Calu3 (cell line): ENCODE data around the gene ACVR1B. TPM values are rescaled to one million over a fixed set of nuclear protein-coding genes. Genes with fewer than 3 reads are reported as not detected.

Source experiments
- BruUV-seq: library from RNA; stranded (reverse); fragments of 400-500 nt; replicated peaks from 2 replicates; lab custom pipeline; 2021; lab: Mats Ljungman, UMichigan
- CTCF ChIA-PET: fragments of 300-600 bp; sonication (Branson Sonifier 250); formaldehyde crosslinking; loops from one replicate; lab custom pipeline; 2022; ENCODE audit warnings: antibody characterized with exemption; lab: Charles Lee
- DNase-seq: peaks from one replicate; pipeline ENCODE4 v3.0.0; 2022
- H3K27ac Mint-ChIP-seq: one replicate; pipeline ENCODE4 v1.8.0; 2022; ENCODE audit warnings: mixed read lengths; ENCODE audit not compliant: unreplicated experiment
- H3K27me3 Mint-ChIP-seq: one replicate; pipeline ENCODE4 v1.8.0; 2022; ENCODE audit warnings: mixed read lengths; ENCODE audit not compliant: unreplicated experiment
- H3K36me3 Mint-ChIP-seq: one replicate; pipeline ENCODE4 v1.8.0; 2022; ENCODE audit warnings: mild to moderate bottlenecking, moderate library complexity, mixed read lengths; ENCODE audit not compliant: insufficient read depth, unreplicated experiment
- H3K4me1 Mint-ChIP-seq: one replicate; pipeline ENCODE4 v1.8.0; 2022; ENCODE audit warnings: mild to moderate bottlenecking, low read depth, mixed read lengths; ENCODE audit not compliant: unreplicated experiment
- H3K4me3 Mint-ChIP-seq: one replicate; pipeline ENCODE4 v1.8.0; 2022; ENCODE audit warnings: mild to moderate bottlenecking, low read depth, moderate library complexity, mixed read lengths; ENCODE audit not compliant: unreplicated experiment
- H3K9me3 Mint-ChIP-seq: one replicate; pipeline ENCODE4 v1.8.0; 2022; ENCODE audit warnings: low read depth, mixed read lengths; ENCODE audit not compliant: unreplicated experiment
- intact Hi-C: fragments of 100-400 bp; cut with micrococcal nuclease; formaldehyde crosslinking; loops from one replicate; pipeline ENCODE4 v1.10.0; 2022; ENCODE audit not compliant: unreplicated experiment
- total RNA-seq: library from RNA; stranded (reverse); gene quantifications from 2 replicates; pipeline ENCODE4 v1.2.3, GENCODE V29; 2022
- TF ChIP-seq, protein P1 (sequence below): fragments of 200-600 bp; IDR thresholded peaks from one replicate; pipeline ENCODE4 v1.8.0; 2022; ENCODE audit warnings: antibody characterized with exemption; ENCODE audit not compliant: unreplicated experiment

ACVR1B gene
- total RNA-seq, 1 experiment from 2014 or later = 16.3 TPM

DNA sequence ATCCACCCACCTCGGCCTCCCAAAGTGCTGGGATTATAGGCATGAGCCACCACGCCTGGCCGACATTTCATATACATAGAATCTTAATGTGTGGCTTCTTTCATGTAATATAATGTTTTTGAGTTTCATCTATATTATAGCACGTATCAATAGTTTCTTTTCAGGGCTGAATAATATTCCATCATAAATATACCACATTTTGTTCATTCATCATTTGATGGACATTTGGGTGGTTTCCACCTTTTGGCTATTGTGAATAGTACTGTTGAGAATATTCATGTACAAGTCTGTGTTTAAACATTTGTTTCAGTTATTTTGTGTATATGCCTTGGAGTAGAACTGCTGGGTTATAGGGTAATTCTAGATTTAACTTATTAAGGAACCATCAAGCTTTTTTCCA lies 12.0 kb downstream of the ACVR1B start:
- Mint-ChIP-seq H3K36me3 (peaks cover 11% of the 10 kb centered on the region), H3K4me3 (no peak overlapping the region), H3K27me3 (no peaks in the 10 kb centered on the region), H3K27ac (no peak overlapping the region), H3K9me3 (peaks cover 5% of the 10 kb centered on the region), H3K4me1 (peaks cover 36% of the 10 kb centered on the region)
- TF ChIP-seq, protein P1, sequence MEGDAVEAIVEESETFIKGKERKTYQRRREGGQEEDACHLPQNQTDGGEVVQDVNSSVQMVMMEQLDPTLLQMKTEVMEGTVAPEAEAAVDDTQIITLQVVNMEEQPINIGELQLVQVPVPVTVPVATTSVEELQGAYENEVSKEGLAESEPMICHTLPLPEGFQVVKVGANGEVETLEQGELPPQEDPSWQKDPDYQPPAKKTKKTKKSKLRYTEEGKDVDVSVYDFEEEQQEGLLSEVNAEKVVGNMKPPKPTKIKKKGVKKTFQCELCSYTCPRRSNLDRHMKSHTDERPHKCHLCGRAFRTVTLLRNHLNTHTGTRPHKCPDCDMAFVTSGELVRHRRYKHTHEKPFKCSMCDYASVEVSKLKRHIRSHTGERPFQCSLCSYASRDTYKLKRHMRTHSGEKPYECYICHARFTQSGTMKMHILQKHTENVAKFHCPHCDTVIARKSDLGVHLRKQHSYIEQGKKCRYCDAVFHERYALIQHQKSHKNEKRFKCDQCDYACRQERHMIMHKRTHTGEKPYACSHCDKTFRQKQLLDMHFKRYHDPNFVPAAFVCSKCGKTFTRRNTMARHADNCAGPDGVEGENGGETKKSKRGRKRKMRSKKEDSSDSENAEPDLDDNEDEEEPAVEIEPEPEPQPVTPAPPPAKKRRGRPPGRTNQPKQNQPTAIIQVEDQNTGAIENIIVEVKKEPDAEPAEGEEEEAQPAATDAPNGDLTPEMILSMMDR = no peak
- no TSS peak for BruUV-seq
- CTCF ChIA-PET = no interaction called here
- DNase-seq = no peak
- intact Hi-C loops = no loop called here

DNA sequence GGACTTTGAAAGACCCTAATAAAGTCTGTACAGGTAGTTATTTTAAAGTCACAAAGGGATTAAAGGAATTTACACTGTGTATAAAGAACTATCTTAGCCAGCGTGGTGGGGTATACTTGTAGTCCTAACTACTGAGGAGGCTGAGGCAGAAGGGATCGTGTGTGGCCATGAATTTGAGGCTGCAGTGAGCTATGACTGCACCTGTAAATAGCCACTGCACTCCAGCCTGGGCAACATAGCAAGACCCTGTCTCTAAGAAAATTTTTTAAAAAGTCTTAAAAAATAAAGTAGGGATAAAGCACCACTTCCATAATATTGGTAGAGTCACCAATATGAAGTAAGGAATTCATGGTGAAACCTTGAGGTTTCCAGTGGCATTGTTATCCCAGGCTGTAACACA lies 18.1 kb downstream of the ACVR1B start:
- TF ChIP-seq, protein P1 = no peak
- H3K4me1 Mint-ChIP-seq = peaks cover 49% of the 10 kb centered on the region
- H3K4me3 Mint-ChIP-seq = no peak overlapping the region

DNA sequence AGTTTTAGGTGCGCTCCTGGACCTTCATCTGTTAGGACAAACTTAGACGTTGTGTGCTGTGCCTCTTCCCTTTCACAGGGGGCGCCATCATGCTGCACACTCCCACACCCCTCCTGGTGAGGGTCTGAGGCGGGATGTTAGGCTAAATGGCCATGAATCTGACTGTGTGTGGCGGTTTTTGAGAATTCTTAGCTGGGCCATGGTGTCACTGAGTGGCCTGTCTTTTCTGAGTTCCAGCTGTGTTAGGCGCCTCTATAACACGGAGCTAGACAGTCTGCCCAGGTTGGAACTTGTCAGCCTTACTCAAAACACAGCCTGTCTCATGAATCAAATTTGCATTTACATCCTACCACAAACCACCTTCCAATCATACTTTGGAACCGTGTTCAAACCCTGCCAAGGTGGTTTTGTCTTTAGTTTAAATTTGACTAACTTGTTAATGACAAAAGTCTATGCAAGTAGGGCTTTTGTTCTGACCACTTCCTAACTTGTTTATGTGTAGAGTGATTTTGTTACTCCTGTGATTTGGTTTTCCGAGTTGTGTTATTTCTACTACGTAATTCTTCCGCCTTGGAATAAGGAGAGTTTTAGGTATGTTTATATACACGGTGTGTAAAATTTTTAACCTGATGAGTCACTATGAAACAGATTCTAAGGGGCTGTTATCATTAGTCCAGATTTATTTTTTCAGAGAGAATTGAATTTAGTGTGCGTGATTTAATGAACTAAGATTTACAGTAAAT lies 19.6 kb downstream of the ACVR1B start:
- DNase-seq = peak; percentile 41
- BruUV-seq = no TSS peak
- H3K4me3 Mint-ChIP-seq = peak overlapping the region; percentile 52
- no peaks in the 10 kb centered on the region for H3K27me3 Mint-ChIP-seq
- peak overlapping the region; percentile 82 for H3K27ac Mint-ChIP-seq
- peaks cover 58% of the 10 kb centered on the region for H3K4me1 Mint-ChIP-seq
- intact Hi-C loops = no loop called here
- no peaks in the 10 kb centered on the region for H3K9me3 Mint-ChIP-seq
- CTCF ChIA-PET = interaction anchor here (0.6 to 2.0 kb wide), 2 partner anchors 10 to 52 kb away, joined by 3 to 12 read pairs; no protein-coding TSS in a partner anchor
- H3K36me3 Mint-ChIP-seq = peaks cover 12% of the 10 kb centered on the region
- TF ChIP-seq, protein P1 = peak; percentile 70

More for the DNA sequence above, 18.1 kb downstream of the ACVR1B start:
- BruUV-seq = no TSS peak
- CTCF ChIA-PET = no interaction called here
- no peak for DNase-seq
- intact Hi-C loops = no loop called here
- Mint-ChIP-seq H3K36me3 (peaks cover 10% of the 10 kb centered on the region), H3K27ac (no peak overlapping the region), H3K27me3 (no peaks in the 10 kb centered on the region), H3K9me3 (peaks cover 5% of the 10 kb centered on the region)

DNA sequence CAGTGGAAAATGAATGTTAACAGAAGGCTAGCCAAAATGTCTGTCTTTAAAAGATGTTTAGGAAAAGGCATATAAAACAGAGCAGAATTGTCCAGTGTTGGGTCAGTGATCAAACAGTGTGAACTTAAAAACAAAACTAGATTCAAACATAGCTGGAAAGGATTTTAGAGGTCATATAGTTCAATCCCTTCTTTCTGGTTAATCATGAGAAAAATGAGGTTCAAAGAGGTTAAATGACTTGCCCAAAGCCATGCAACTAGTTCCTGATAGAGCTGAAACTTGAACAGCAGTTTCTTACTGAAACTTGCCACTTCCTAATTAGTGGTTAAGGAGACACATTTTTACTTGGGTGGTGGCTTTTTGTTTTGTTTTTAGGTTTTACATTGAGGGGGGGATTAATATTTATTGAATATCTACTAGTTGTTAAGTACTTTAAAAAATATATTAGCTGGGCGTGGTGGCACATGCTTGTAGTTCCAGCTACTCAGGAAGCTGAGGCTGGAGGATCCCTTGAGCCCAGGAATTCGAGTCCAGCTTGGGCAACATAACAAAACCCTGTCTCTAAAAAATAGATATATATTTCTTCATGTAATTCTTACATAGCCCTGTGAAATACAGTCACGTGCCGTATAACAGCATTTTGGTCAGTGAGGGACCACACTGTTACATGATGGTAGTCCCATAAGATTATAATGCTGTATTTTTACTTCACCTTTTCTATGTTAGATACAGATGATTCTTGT lies 20.4 kb downstream of the ACVR1B start:
- Mint-ChIP-seq H3K27ac (peak overlapping the region; percentile 82), H3K4me3 (peak overlapping the region; percentile 52), H3K27me3 (no peaks in the 10 kb centered on the region), H3K4me1 (peaks cover 66% of the 10 kb centered on the region), H3K9me3 (no peaks in the 10 kb centered on the region), H3K36me3 (peaks cover 12% of the 10 kb centered on the region)
- intact Hi-C loops = no loop called here
- DNase-seq = no peak
- TF ChIP-seq, protein P1 = no peak
- BruUV-seq = no TSS peak
- CTCF ChIA-PET = interaction anchor here (0.7 to 2.0 kb wide), 2 partner anchors 10 to 76 kb away, joined by 3 to 12 read pairs; no protein-coding TSS in a partner anchor
